A673 (cell line): ENCODE results near the gene OR4D2.

Experiments used
- CTCF ChIP-seq: fragments of 300-800, 200-600 bp; sonication (generic); conservative IDR thresholded peaks from 2 replicates; pipeline ENCODE4 v1.5.1; 2017; ENCODE audit warnings: low read depth, mild to moderate bottlenecking, antibody characterized with exemption, low read length, moderate library complexity, mixed read lengths
- EZH2 ChIP-seq: fragments of 200-600 bp; sonication (generic); IDR thresholded peaks from 2 replicates; pipeline ENCODE4 v1.6.1; 2017; ENCODE audit warnings: borderline replicate concordance, low read depth, mild to moderate bottlenecking, mixed read lengths, antibody characterized with exemption, low read length; ENCODE audit not compliant: poor library complexity, severe bottlenecking

GRCh38 chr17:58184986-58185761 is 18.4 kb downstream of the OR4D2 start:
- no peak for TF ChIP-seq CTCF
- TF ChIP-seq EZH2 = no peak
